ENCODE results near the gene NDUFAF2.

The NDUFAF2 gene

GRCh38 chr5:61132559-61132958 is 187.6 kb downstream of the NDUFAF2 start:
- Histone ChIP-seq H3K4me1 (ENCODE audit: insufficient read depth, low read length) (no peaks in the 10 kb centered on the region), H3K9me3 (ENCODE audit: low read length) (no peaks in the 10 kb centered on the region), H3K36me3 (ENCODE audit: insufficient read depth, low read length) (no peaks in the 10 kb centered on the region), H3K9ac (ENCODE audit: low read length) (no peak overlapping the region), H3K4me3 (ENCODE audit: low read depth in 1 of 2, low read length in 2 of 2) (no peak overlapping the region), H3K27ac (ENCODE audit: low read depth, low read length) (no peak overlapping the region), H3K27me3 (ENCODE audit: control insufficient read depth in 1 of 2, insufficient read depth in 2 of 2, low read length in 2 of 2) (no peaks in the 10 kb centered on the region)

- Histone ChIP-seq H3K36me3 (ENCODE audit: insufficient read depth, low read length) (no peaks in the 10 kb centered on the region), H3K27me3 (ENCODE audit: control insufficient read depth in 1 of 2, insufficient read depth in 2 of 2, low read length in 2 of 2) (no peaks in the 10 kb centered on the region), H3K9me3 (ENCODE audit: low read length) (no peaks in the 10 kb centered on the region), H3K9ac (ENCODE audit: low read length) (no peak overlapping the region), H3K4me1 (ENCODE audit: insufficient read depth, low read length) (no peaks in the 10 kb centered on the region), H3K27ac (ENCODE audit: low read depth, low read length) (no peak overlapping the region), H3K4me3 (ENCODE audit: low read depth in 1 of 2, low read length in 2 of 2) (no peak overlapping the region)
Observed at GRCh38 chr5:61137835-61138234, 192.8 kb downstream of the NDUFAF2 start.

GRCh38 chr5:61139094-61139873 is 194.3 kb downstream of the NDUFAF2 start:
- H3K4me1 ChIP-seq (ENCODE audit: insufficient read depth, low read length) = no peaks in the 10 kb centered on the region
- no peak overlapping the region for H3K9ac ChIP-seq (ENCODE audit: low read length)
- no peak overlapping the region for H3K4me3 ChIP-seq (ENCODE audit: low read depth in 1 of 2, low read length in 2 of 2)
- H3K27ac ChIP-seq (ENCODE audit: low read depth, low read length) = no peak overlapping the region
- no peaks in the 10 kb centered on the region for H3K27me3 ChIP-seq (ENCODE audit: control insufficient read depth in 1 of 2, insufficient read depth in 2 of 2, low read length in 2 of 2)
- H3K36me3 ChIP-seq (ENCODE audit: insufficient read depth, low read length) = no peaks in the 10 kb centered on the region
- H3K9me3 ChIP-seq (ENCODE audit: low read length) = no peaks in the 10 kb centered on the region

GRCh38 chr5:61139931-61140330 is 194.9 kb downstream of the NDUFAF2 start:
- Histone ChIP-seq H3K27me3 (ENCODE audit: control insufficient read depth in 1 of 2, insufficient read depth in 2 of 2, low read length in 2 of 2) (no peaks in the 10 kb centered on the region), H3K36me3 (ENCODE audit: insufficient read depth, low read length) (no peaks in the 10 kb centered on the region), H3K4me1 (ENCODE audit: insufficient read depth, low read length) (no peaks in the 10 kb centered on the region), H3K4me3 (ENCODE audit: low read depth in 1 of 2, low read length in 2 of 2) (no peak overlapping the region), H3K27ac (ENCODE audit: low read depth, low read length) (no peak overlapping the region), H3K9me3 (ENCODE audit: low read length) (no peaks in the 10 kb centered on the region), H3K9ac (ENCODE audit: low read length) (no peak overlapping the region)

GRCh38 chr5:61141801-61142200 is 196.8 kb downstream of the NDUFAF2 start:
- H3K9me3 ChIP-seq (ENCODE audit: low read length) = no peaks in the 10 kb centered on the region
- no peaks in the 10 kb centered on the region for H3K27me3 ChIP-seq (ENCODE audit: control insufficient read depth in 1 of 2, insufficient read depth in 2 of 2, low read length in 2 of 2)
- no peak overlapping the region for H3K9ac ChIP-seq (ENCODE audit: low read length)
- no peaks in the 10 kb centered on the region for H3K36me3 ChIP-seq (ENCODE audit: insufficient read depth, low read length)
- no peak overlapping the region for H3K27ac ChIP-seq (ENCODE audit: low read depth, low read length)
- H3K4me3 ChIP-seq (ENCODE audit: low read depth in 1 of 2, low read length in 2 of 2) = no peak overlapping the region
- no peaks in the 10 kb centered on the region for H3K4me1 ChIP-seq (ENCODE audit: insufficient read depth, low read length)

- Histone ChIP-seq H3K9me3 (ENCODE audit: low read length) (no peaks in the 10 kb centered on the region), H3K27ac (ENCODE audit: low read depth, low read length) (no peak overlapping the region), H3K9ac (ENCODE audit: low read length) (no peak overlapping the region), H3K27me3 (ENCODE audit: control insufficient read depth in 1 of 2, insufficient read depth in 2 of 2, low read length in 2 of 2) (no peaks in the 10 kb centered on the region), H3K4me3 (ENCODE audit: low read depth in 1 of 2, low read length in 2 of 2) (no peak overlapping the region), H3K36me3 (ENCODE audit: insufficient read depth, low read length) (no peaks in the 10 kb centered on the region), H3K4me1 (ENCODE audit: insufficient read depth, low read length) (no peaks in the 10 kb centered on the region)
Observed at GRCh38 chr5:61142391-61142790, 197.4 kb downstream of the NDUFAF2 start.

GRCh38 chr5:61142811-61143210 is 197.8 kb downstream of the NDUFAF2 start:
- Histone ChIP-seq H3K4me1 (ENCODE audit: insufficient read depth, low read length) (no peaks in the 10 kb centered on the region), H3K9me3 (ENCODE audit: low read length) (no peaks in the 10 kb centered on the region), H3K9ac (ENCODE audit: low read length) (no peak overlapping the region), H3K36me3 (ENCODE audit: insufficient read depth, low read length) (no peaks in the 10 kb centered on the region), H3K27ac (ENCODE audit: low read depth, low read length) (no peak overlapping the region), H3K4me3 (ENCODE audit: low read depth in 1 of 2, low read length in 2 of 2) (no peak overlapping the region), H3K27me3 (ENCODE audit: control insufficient read depth in 1 of 2, insufficient read depth in 2 of 2, low read length in 2 of 2) (no peaks in the 10 kb centered on the region)

- Histone ChIP-seq H3K27me3 (ENCODE audit: control insufficient read depth in 1 of 2, insufficient read depth in 2 of 2, low read length in 2 of 2) (no peaks in the 10 kb centered on the region), H3K36me3 (ENCODE audit: insufficient read depth, low read length) (no peaks in the 10 kb centered on the region), H3K4me1 (ENCODE audit: insufficient read depth, low read length) (no peaks in the 10 kb centered on the region), H3K4me3 (ENCODE audit: low read depth in 1 of 2, low read length in 2 of 2) (no peak overlapping the region), H3K9ac (ENCODE audit: low read length) (no peak overlapping the region), H3K9me3 (ENCODE audit: low read length) (no peaks in the 10 kb centered on the region), H3K27ac (ENCODE audit: low read depth, low read length) (no peak overlapping the region)
Observed at GRCh38 chr5:61148515-61148914, 203.5 kb downstream of the NDUFAF2 start.

GRCh38 chr5:61151893-61152292 is 206.9 kb downstream of the NDUFAF2 start:
- H3K9me3 ChIP-seq (ENCODE audit: low read length) = no peaks in the 10 kb centered on the region
- no peak overlapping the region for H3K4me3 ChIP-seq (ENCODE audit: low read depth in 1 of 2, low read length in 2 of 2)
- H3K27ac ChIP-seq (ENCODE audit: low read depth, low read length) = no peak overlapping the region
- H3K9ac ChIP-seq (ENCODE audit: low read length) = no peak overlapping the region
- no peaks in the 10 kb centered on the region for H3K36me3 ChIP-seq (ENCODE audit: insufficient read depth, low read length)
- H3K4me1 ChIP-seq (ENCODE audit: insufficient read depth, low read length) = no peaks in the 10 kb centered on the region
- H3K27me3 ChIP-seq (ENCODE audit: control insufficient read depth in 1 of 2, insufficient read depth in 2 of 2, low read length in 2 of 2) = no peaks in the 10 kb centered on the region

- Histone ChIP-seq H3K27me3 (ENCODE audit: control insufficient read depth in 1 of 2, insufficient read depth in 2 of 2, low read length in 2 of 2) (no peaks in the 10 kb centered on the region), H3K9me3 (ENCODE audit: low read length) (no peaks in the 10 kb centered on the region), H3K27ac (ENCODE audit: low read depth, low read length) (no peak overlapping the region), H3K4me3 (ENCODE audit: low read depth in 1 of 2, low read length in 2 of 2) (no peak overlapping the region), H3K4me1 (ENCODE audit: insufficient read depth, low read length) (peaks cover 22% of the 10 kb centered on the region), H3K36me3 (ENCODE audit: insufficient read depth, low read length) (peaks cover 4% of the 10 kb centered on the region), H3K9ac (ENCODE audit: low read length) (no peak overlapping the region)
Observed at GRCh38 chr5:61159070-61159469, 214.1 kb downstream of the NDUFAF2 start.

- Histone ChIP-seq H3K9ac (ENCODE audit: low read length) (no peak overlapping the region), H3K27ac (ENCODE audit: low read depth, low read length) (no peak overlapping the region), H3K27me3 (ENCODE audit: control insufficient read depth in 1 of 2, insufficient read depth in 2 of 2, low read length in 2 of 2) (no peaks in the 10 kb centered on the region), H3K4me1 (ENCODE audit: insufficient read depth, low read length) (peaks cover 24% of the 10 kb centered on the region), H3K36me3 (ENCODE audit: insufficient read depth, low read length) (peaks cover 4% of the 10 kb centered on the region), H3K4me3 (ENCODE audit: low read depth in 1 of 2, low read length in 2 of 2) (no peak overlapping the region), H3K9me3 (ENCODE audit: low read length) (no peaks in the 10 kb centered on the region)
Observed at GRCh38 chr5:61159836-61160235, 214.8 kb downstream of the NDUFAF2 start.

- Histone ChIP-seq H3K9me3 (ENCODE audit: low read length) (no peaks in the 10 kb centered on the region), H3K27me3 (ENCODE audit: control insufficient read depth in 1 of 2, insufficient read depth in 2 of 2, low read length in 2 of 2) (no peaks in the 10 kb centered on the region), H3K4me1 (ENCODE audit: insufficient read depth, low read length) (peaks cover 24% of the 10 kb centered on the region), H3K4me3 (ENCODE audit: low read depth in 1 of 2, low read length in 2 of 2) (no peak overlapping the region), H3K36me3 (ENCODE audit: insufficient read depth, low read length) (peaks cover 4% of the 10 kb centered on the region), H3K9ac (ENCODE audit: low read length) (no peak overlapping the region), H3K27ac (ENCODE audit: low read depth, low read length) (no peak overlapping the region)
Observed at GRCh38 chr5:61160497-61160896, 215.5 kb downstream of the NDUFAF2 start.
